Testis (tissue), 2 donors: ENCODE results near the gene HGFAC.

Source experiments
- POLR2A ChIP-seq: fragments of 450-650 bp; IDR thresholded peaks from one replicate; pipeline ENCODE4 v1.6.1; 2017; ENCODE audit warnings: antibody characterized with exemption, mild to moderate bottlenecking, moderate library complexity
- TF ChIP-seq, protein P1 (sequence below), 3 experiments: fragments of 450-650 bp in 2 of 3; fragments of 200-600 bp in 1 of 3; sonication (generic) in 1 of 3; IDR thresholded peaks; one replicate each; pipeline ENCODE4 v1.5.1; 2016 to 2019; ENCODE audit warnings: antibody characterized with exemption in 3 of 3, mild to moderate bottlenecking in 2 of 3, moderate library complexity in 1 of 3

DNA sequence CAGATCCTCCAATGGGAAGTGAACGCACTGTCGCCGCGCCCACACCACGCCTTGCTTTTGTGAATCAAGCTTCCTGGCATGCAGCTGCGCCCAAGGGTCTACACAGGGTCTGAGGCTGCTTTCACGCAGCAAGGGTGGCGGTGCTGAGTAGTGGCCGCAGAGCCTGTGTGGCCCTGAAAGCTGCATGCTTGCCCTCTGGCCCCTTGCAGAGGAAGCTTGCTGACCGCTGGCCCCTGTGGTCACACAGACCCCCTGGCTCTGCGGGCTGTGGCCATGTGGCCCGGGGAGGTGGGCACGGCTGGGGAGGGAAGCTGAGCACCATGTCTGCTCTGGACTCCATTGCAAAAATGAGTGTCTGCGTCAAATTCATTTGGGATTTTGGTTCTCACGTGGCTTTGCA lies 30.1 kb downstream of the HGFAC start:
- TF ChIP-seq, protein P1, sequence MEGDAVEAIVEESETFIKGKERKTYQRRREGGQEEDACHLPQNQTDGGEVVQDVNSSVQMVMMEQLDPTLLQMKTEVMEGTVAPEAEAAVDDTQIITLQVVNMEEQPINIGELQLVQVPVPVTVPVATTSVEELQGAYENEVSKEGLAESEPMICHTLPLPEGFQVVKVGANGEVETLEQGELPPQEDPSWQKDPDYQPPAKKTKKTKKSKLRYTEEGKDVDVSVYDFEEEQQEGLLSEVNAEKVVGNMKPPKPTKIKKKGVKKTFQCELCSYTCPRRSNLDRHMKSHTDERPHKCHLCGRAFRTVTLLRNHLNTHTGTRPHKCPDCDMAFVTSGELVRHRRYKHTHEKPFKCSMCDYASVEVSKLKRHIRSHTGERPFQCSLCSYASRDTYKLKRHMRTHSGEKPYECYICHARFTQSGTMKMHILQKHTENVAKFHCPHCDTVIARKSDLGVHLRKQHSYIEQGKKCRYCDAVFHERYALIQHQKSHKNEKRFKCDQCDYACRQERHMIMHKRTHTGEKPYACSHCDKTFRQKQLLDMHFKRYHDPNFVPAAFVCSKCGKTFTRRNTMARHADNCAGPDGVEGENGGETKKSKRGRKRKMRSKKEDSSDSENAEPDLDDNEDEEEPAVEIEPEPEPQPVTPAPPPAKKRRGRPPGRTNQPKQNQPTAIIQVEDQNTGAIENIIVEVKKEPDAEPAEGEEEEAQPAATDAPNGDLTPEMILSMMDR (IDR thresholded peaks at IDR 0.05) = no peak
- TF ChIP-seq POLR2A = no peak
